Fibroblast of lung (primary cell): Measurements from ENCODE around the gene PXYLP1.

Experiments used
- EZH2 ChIP-seq: IDR thresholded peaks from 2 replicates; pipeline ENCODE4 v1.5.1; 2012; ENCODE audit warnings: low read length, control low read depth, mild to moderate bottlenecking; ENCODE audit errors: missing control alignments
- TF ChIP-seq, protein P1 (sequence below), 2 donors: IDR thresholded peaks in 1 of 2; conservative IDR thresholded peaks in 1 of 2; 1 replicate in 1 of 2; 2 replicates in 1 of 2; pipeline ENCODE4 v1.5.1; 2011 to 2012; ENCODE audit warnings: low read length in 2 of 2, control low read depth in 1 of 2, inconsistent platforms in 1 of 2, low read depth in 1 of 2, mild to moderate bottlenecking in 1 of 2

DNA sequence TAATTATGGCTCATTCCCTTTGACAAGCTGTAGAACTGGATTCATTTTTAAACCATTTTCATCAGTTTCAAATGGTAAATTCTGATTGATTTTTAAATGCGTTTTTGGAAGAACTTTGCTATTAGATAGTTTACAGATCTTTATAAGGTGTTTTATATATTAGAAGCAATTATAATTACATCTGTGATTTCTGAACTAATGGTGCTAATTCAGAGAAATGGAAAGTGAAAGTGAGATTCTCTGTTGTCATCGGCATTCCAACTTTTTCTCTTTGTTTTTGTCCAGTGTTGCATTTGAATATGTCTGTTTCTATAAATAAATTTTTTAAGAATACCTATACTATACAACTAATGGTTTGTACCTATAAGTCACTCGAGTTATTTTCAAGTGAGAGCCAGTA lies 62.7 kb downstream of the PXYLP1 start:
- TF ChIP-seq, protein P1, sequence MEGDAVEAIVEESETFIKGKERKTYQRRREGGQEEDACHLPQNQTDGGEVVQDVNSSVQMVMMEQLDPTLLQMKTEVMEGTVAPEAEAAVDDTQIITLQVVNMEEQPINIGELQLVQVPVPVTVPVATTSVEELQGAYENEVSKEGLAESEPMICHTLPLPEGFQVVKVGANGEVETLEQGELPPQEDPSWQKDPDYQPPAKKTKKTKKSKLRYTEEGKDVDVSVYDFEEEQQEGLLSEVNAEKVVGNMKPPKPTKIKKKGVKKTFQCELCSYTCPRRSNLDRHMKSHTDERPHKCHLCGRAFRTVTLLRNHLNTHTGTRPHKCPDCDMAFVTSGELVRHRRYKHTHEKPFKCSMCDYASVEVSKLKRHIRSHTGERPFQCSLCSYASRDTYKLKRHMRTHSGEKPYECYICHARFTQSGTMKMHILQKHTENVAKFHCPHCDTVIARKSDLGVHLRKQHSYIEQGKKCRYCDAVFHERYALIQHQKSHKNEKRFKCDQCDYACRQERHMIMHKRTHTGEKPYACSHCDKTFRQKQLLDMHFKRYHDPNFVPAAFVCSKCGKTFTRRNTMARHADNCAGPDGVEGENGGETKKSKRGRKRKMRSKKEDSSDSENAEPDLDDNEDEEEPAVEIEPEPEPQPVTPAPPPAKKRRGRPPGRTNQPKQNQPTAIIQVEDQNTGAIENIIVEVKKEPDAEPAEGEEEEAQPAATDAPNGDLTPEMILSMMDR (conservative IDR thresholded peaks at IDR 0.05 in 1 of 2, IDR thresholded peaks at IDR 0.05 in 1 of 2; ENCODE audit: low read depth in 1 of 2, low read length in 2 of 2): no peak
- TF ChIP-seq EZH2: no peak
